Mucosa of descending colon (tissue), 3 donors: ENCODE data around the gene KLK2. TPM values are rescaled to one million over a fixed set of nuclear protein-coding genes. Genes with fewer than 3 reads are reported as not detected.

ENCODE experiments used
- ATAC-seq: fragments of 200-7000 bp; cut with Tn5 transposase; one replicate; pipeline ENCODE4 v1.9.1; 2020; ENCODE audit warnings: mild to moderate bottlenecking, moderate library complexity
- DNase-seq, 3 donors: peaks; one replicate each; pipeline ENCODE4 v3.0.0-alpha.2; 2020
- H3K36me3 ChIP-seq: fragments of 200-600 bp; one replicate; pipeline ENCODE4 v1.8.0; 2021; ENCODE audit warnings: low read depth, mild to moderate bottlenecking
- H3K4me1 ChIP-seq: fragments of 200-600 bp; one replicate; pipeline ENCODE4 v1.8.0; 2021; ENCODE audit warnings: low read depth, mild to moderate bottlenecking
- H3K4me3 ChIP-seq: fragments of 200-600 bp; one replicate; pipeline ENCODE4 v1.8.0; 2021; ENCODE audit warnings: mild to moderate bottlenecking
- H3K9me3 ChIP-seq: fragments of 200-600 bp; one replicate; pipeline ENCODE4 v1.8.0; 2021; ENCODE audit warnings: mild to moderate bottlenecking
- intact Hi-C, 2 donors: fragments of 100-400 bp; cut with DNase I in 1 of 2; cut with micrococcal nuclease in 1 of 2; formaldehyde crosslinking; loops; one replicate each; pipeline versions ENCODE4 v1.11.0 to v1.11.1; 2022; cut with DNase I, micrococcal nuclease
- total RNA-seq, 3 donors: library from RNA; stranded (reverse); fragmentation: NEBNext Ultra II Directional in 2 of 3; extraction: Animal tissue kit (Norgen Biotek cat#: 25700) in 2 of 3; gene quantifications; one replicate each; pipeline versions ENCODE4 v1.2.1 to v1.2.4, GENCODE V29; 2021 to 2023
- TF ChIP-seq, protein P1 (sequence below): fragments of 200-600 bp; IDR thresholded peaks from one replicate; pipeline ENCODE4 v1.8.0; 2022; ENCODE audit warnings: antibody characterized with exemption, mild to moderate bottlenecking
- donor health status: DM: no; HTN: no; CAD: no; lungs with moderate emphysema.
- donor health status: DM: no; HTN: no; CAD: no.
- donor health status: DM: no; HTN: yes; CAD: no.

KLK2 gene
- total RNA-seq, 3 donors from 2014 or later, result 0.43 TPM; not detected in 2

DNA sequence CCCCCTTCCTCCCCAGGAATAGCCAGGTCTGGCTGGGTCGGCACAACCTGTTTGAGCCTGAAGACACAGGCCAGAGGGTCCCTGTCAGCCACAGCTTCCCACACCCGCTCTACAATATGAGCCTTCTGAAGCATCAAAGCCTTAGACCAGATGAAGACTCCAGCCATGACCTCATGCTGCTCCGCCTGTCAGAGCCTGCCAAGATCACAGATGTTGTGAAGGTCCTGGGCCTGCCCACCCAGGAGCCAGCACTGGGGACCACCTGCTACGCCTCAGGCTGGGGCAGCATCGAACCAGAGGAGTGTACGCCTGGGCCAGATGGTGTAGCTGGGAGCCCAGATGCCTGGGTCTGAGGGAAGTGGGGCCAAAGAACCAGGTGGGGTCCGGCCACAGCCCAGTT lies 3.2 kb downstream of the KLK2 start:
- intact Hi-C loops, result no loop called here
- H3K9me3 ChIP-seq, result no peaks in the 10 kb centered on the region
- TF ChIP-seq, protein P1, sequence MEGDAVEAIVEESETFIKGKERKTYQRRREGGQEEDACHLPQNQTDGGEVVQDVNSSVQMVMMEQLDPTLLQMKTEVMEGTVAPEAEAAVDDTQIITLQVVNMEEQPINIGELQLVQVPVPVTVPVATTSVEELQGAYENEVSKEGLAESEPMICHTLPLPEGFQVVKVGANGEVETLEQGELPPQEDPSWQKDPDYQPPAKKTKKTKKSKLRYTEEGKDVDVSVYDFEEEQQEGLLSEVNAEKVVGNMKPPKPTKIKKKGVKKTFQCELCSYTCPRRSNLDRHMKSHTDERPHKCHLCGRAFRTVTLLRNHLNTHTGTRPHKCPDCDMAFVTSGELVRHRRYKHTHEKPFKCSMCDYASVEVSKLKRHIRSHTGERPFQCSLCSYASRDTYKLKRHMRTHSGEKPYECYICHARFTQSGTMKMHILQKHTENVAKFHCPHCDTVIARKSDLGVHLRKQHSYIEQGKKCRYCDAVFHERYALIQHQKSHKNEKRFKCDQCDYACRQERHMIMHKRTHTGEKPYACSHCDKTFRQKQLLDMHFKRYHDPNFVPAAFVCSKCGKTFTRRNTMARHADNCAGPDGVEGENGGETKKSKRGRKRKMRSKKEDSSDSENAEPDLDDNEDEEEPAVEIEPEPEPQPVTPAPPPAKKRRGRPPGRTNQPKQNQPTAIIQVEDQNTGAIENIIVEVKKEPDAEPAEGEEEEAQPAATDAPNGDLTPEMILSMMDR, result no peak
- ATAC-seq (no peak), DNase-seq (no peak)
- no peak overlapping the region for H3K4me3 ChIP-seq
- H3K4me1 ChIP-seq, result peaks cover 6% of the 10 kb centered on the region
- no peaks in the 10 kb centered on the region for H3K36me3 ChIP-seq

DNA sequence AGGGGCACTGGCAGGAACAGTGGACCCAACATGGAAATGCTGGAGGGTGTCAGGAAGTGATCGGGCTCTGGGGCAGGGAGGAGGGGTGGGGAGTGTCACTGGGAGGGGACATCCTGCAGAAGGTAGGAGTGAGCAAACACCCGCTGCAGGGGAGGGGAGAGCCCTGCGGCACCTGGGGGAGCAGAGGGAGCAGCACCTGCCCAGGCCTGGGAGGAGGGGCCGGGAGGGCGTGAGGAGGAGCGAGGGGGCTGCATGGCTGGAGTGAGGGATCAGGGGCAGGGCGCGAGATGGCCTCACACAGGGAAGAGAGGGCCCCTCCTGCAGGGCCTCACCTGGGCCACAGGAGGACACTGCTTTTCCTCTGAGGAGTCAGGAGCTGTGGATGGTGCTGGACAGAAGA lies 4.1 kb downstream of the KLK2 start:
- Histone ChIP-seq H3K4me1 (peaks cover 6% of the 10 kb centered on the region), H3K36me3 (no peaks in the 10 kb centered on the region), H3K9me3 (no peaks in the 10 kb centered on the region), H3K4me3 (no peak overlapping the region)
- TF ChIP-seq, protein P1, result no peak
- peak in 2 of 3 donors; percentile 29 to 54 for DNase-seq
- peak; percentile 77 for ATAC-seq
- intact Hi-C loops, result no loop called here

DNA sequence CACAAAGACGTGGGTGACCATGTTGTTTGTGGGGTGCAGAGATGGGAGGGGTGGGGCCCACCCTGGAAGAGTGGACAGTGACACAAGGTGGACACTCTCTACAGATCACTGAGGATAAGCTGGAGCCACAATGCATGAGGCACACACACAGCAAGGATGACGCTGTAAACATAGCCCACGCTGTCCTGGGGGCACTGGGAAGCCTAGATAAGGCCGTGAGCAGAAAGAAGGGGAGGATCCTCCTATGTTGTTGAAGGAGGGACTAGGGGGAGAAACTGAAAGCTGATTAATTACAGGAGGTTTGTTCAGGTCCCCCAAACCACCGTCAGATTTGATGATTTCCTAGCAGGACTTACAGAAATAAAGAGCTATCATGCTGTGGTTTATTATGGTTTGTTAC lies 5.6 kb downstream of the KLK2 start:
- DNase-seq, result no peak
- ATAC-seq, result no peak
- Histone ChIP-seq H3K36me3 (no peaks in the 10 kb centered on the region), H3K4me1 (peaks cover 6% of the 10 kb centered on the region), H3K9me3 (no peaks in the 10 kb centered on the region), H3K4me3 (no peak overlapping the region)
- intact Hi-C loops, result no loop called here
- TF ChIP-seq, protein P1, result no peak

DNA sequence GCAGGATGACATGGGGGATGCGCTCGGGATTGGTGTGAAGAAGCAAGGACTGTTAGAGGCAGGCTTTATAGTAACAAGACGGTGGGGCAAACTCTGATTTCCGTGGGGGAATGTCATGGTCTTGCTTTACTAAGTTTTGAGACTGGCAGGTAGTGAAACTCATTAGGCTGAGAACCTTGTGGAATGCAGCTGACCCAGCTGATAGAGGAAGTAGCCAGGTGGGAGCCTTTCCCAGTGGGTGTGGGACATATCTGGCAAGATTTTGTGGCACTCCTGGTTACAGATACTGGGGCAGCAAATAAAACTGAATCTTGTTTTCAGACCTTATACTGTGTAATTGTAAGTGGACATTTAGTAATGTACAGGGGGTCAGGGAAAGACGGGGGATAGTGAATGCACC lies 7.0 kb downstream of the KLK2 start:
- DNase-seq (no peak), ATAC-seq (no peak)
- TF ChIP-seq, protein P1, result no peak
- Histone ChIP-seq H3K4me1 (peaks cover 6% of the 10 kb centered on the region), H3K4me3 (no peak overlapping the region), H3K36me3 (no peaks in the 10 kb centered on the region), H3K9me3 (no peaks in the 10 kb centered on the region)
- intact Hi-C loops, result no loop called here

DNA sequence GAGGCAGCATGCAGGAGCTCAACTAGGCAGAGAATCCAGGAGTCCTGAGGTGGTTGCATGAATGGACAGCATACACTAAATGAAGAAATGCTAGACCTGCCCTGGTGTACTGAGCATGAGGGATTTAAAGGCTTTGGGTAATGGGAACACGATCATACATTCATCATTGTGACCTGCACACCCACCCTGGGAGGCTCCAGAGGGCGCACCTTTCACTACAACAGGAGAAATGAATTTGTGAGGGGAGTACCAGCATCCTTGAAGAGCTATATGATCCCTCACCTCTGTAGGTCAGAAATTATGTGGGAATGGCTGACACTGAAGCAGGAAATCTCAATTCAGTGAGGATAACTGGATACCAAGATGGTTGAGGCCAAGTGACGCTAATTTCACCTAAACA lies 8.9 kb downstream of the KLK2 start:
- intact Hi-C loops, result no loop called here

More for the DNA sequence above, 8.9 kb downstream of the KLK2 start:
- TF ChIP-seq, protein P1, result no peak
- Histone ChIP-seq H3K4me3 (no peak overlapping the region), H3K9me3 (no peaks in the 10 kb centered on the region), H3K36me3 (no peaks in the 10 kb centered on the region), H3K4me1 (peaks cover 2% of the 10 kb centered on the region)
- DNase-seq (no peak), ATAC-seq (no peak)
